HepG2 (cell line): ENCODE measurements around the gene PLRG1. TPM values are rescaled to one million over a fixed set of nuclear protein-coding genes. Genes with fewer than 3 reads are reported as not detected.

Source experiments
- ARHGAP35 ChIP-seq: sonication (generic); formaldehyde crosslinking; IDR thresholded peaks from 2 replicates; pipeline ENCODE4 v1.9.0; 2022; ENCODE audit warnings: mild to moderate bottlenecking, inconsistent platforms, moderate library complexity, missing genetic modification reagents, borderline replicate concordance
- BCL3 ChIP-seq: sonication (generic); formaldehyde crosslinking; IDR thresholded peaks from 2 replicates; pipeline ENCODE4 v1.5.1; 2020; ENCODE audit warnings: mild to moderate bottlenecking, missing genetic modification reagents, moderate library complexity
- CREBL2 ChIP-seq: sonication (generic); formaldehyde crosslinking; IDR thresholded peaks from 2 replicates; pipeline ENCODE4 v1.8.1; 2023; ENCODE audit warnings: missing genetic modification reagents, mild to moderate bottlenecking, borderline replicate concordance
- E2F2 ChIP-seq: sonication (generic); formaldehyde crosslinking; IDR thresholded peaks from 2 replicates; pipeline ENCODE4 v1.4.0; 2020; ENCODE audit warnings: missing genetic modification reagents, borderline replicate concordance
- EED ChIP-seq: sonication (generic); formaldehyde crosslinking; IDR thresholded peaks from 2 replicates; pipeline ENCODE4 v1.5.0; 2020; ENCODE audit warnings: mild to moderate bottlenecking, missing genetic modification reagents
- HINFP ChIP-seq: sonication (generic); formaldehyde crosslinking; IDR thresholded peaks from 2 replicates; pipeline ENCODE4 v1.4.0; 2020; ENCODE audit warnings: low read depth, mild to moderate bottlenecking, missing genetic modification reagents
- LBX2 ChIP-seq: sonication (generic); formaldehyde crosslinking; IDR thresholded peaks from 2 replicates; pipeline ENCODE4 v1.5.0; 2020; ENCODE audit warnings: missing genetic modification reagents, mild to moderate bottlenecking, borderline replicate concordance
- MTF2 ChIP-seq: sonication (generic); formaldehyde crosslinking; IDR thresholded peaks from 2 replicates; pipeline ENCODE4 v1.5.0; 2020; ENCODE audit warnings: missing genetic modification reagents, borderline replicate concordance
- SRSF1 ChIP-seq: fragments of 200-400 bp; formaldehyde crosslinking; optimal IDR thresholded peaks from 2 replicates; pipeline ENCODE3; 2017; ENCODE audit warnings: mild to moderate bottlenecking, low read depth, low read length, moderate library complexity
- SSRP1 ChIP-seq: IDR thresholded peaks from 2 replicates; pipeline ENCODE4 v1.6.1; 2016; ENCODE audit warnings: control low read depth
- TIGD3 ChIP-seq: sonication (generic); formaldehyde crosslinking; IDR thresholded peaks from 2 replicates; pipeline ENCODE4 v1.5.1; 2020; ENCODE audit warnings: mild to moderate bottlenecking, missing genetic modification reagents, borderline replicate concordance
- YY1 ChIP-seq: IDR thresholded peaks from 2 replicates; pipeline ENCODE4 v1.6.1; 2011; ENCODE audit warnings: low read length, low read depth, moderate library complexity, mild to moderate bottlenecking; ENCODE audit not compliant: insufficient read depth, insufficient replicate concordance
- ZBTB37 ChIP-seq: sonication (generic); formaldehyde crosslinking; IDR thresholded peaks from 2 replicates; pipeline ENCODE4 v1.4.0; 2020; ENCODE audit warnings: mild to moderate bottlenecking, missing genetic modification reagents
- ZMAT3 ChIP-seq: sonication (generic); formaldehyde crosslinking; conservative IDR thresholded peaks from 2 replicates; pipeline ENCODE4 v1.7.0; 2021; ENCODE audit warnings: missing genetic modification reagents
- ZMAT5 ChIP-seq: sonication (generic); formaldehyde crosslinking; IDR thresholded peaks from 2 replicates; pipeline ENCODE4 v1.5.0; 2020; ENCODE audit warnings: mild to moderate bottlenecking, low read depth, missing genetic modification reagents, borderline replicate concordance
- ZNF710 ChIP-seq: sonication (generic); formaldehyde crosslinking; IDR thresholded peaks from 2 replicates; pipeline ENCODE4 v1.5.0; 2020; ENCODE audit warnings: mild to moderate bottlenecking, missing genetic modification reagents, borderline replicate concordance
- polyA plus RNA-seq, 8 experiments: library from polyadenylated mRNA; depleted of rRNA in 3 of 8; stranded (reverse) in 7 of 8; unstranded in 1 of 8; fragments of >200 nt; fragmentation: Illumina TruSeq in 4 of 8; extraction: Trizol in 4 of 8; gene quantifications; 2 replicates each; pipeline versions ENCODE4 v1.2.1 to v1.2.3, GENCODE V29; 2011 to 2016; ENCODE audit warnings: low read depth in 4 of 8, missing spikeins in 1 of 8, mixed read lengths in 1 of 8; ENCODE audit not compliant: insufficient read depth in 1 of 8
- total RNA-seq, 5 experiments: library from RNA; depleted of rRNA; stranded (reverse); fragments of >200 nt; fragmentation: Illumina TruSeq; extraction: Trizol; gene quantifications; 2 replicates each; pipeline ENCODE4 v1.2.3, GENCODE V29; 2016; ENCODE audit warnings: low read depth in 1 of 5

PLRG1 gene
- total and polyA plus RNA-seq, 2 of the 13 experiments (the other 11 are each of a cell fraction or from before 2014, with no cell fraction given) = 77.3 to 110 TPM

- TF ChIP-seq SSRP1 (CRISPR knock-in tag) = no peak
- TF ChIP-seq ZBTB37 (CRISPR knock-in tag) = 0 out of 2 replicates have a peak, but pooled peaks have one; percentile 49
- TF ChIP-seq CREBL2 (CRISPR knock-in tag) = no peak
- TF ChIP-seq HINFP (CRISPR knock-in tag) = no peak
- no peak for TF ChIP-seq MTF2
- TF ChIP-seq ZNF710 (CRISPR knock-in tag) = no peak
- TF ChIP-seq ARHGAP35 = no peak
- peak; percentile 58 for TF ChIP-seq BCL3
- TF ChIP-seq TIGD3 (CRISPR knock-in tag) = no peak
- no peak for TF ChIP-seq E2F2 (CRISPR knock-in tag)
- peak; percentile 52 for TF ChIP-seq YY1
- no peak for TF ChIP-seq EED (CRISPR knock-in tag)
- TF ChIP-seq ZMAT5 (CRISPR knock-in tag) = no peak
- no peak for TF ChIP-seq LBX2 (CRISPR knock-in tag)
- 0 out of 2 replicates have a peak, but pooled peaks have one; percentile 48 for TF ChIP-seq ZMAT3
- TF ChIP-seq SRSF1 = no peak
Observed at GRCh38 chr4:154549894-154550790, at the start of gene PLRG1 (continued).
